ENCODE results near the gene SORL1.

DNA sequence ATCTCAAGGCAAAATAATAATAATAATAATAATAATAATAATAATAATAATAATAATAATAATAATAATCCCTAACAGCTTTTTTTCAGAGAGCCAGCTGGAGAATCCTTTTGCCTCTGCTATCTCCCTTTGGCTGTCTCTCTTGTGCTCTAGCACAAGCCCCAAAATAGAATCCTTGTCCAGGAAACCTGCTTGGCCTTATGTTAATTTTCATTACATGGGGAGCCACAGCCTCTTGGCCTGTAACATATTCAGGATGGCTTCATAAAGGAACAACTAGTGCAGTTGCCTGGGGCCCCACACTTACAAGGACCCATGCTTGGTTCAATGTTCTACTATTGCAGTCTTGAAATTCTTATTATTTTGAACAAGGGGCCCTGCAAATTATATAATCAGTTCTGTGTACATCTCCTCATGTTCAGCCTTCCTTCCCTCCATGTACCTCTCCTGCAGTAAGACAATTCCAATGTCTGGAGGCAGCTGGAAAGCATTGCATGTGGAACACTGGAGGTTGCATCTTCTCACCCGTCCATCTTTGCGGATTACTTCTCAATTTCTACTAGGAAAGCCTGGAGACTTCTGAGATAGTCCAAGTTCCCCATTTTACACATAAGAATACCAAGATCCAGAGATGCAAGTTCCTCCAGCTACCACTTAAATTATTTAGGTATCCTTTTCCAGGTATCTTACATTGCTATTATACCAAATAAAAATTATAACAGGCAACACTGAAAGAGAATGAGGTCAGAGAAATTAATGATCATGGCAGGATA, 37.8 kb upstream of the SORL1 start:
- TF ChIP-seq, protein P1, sequence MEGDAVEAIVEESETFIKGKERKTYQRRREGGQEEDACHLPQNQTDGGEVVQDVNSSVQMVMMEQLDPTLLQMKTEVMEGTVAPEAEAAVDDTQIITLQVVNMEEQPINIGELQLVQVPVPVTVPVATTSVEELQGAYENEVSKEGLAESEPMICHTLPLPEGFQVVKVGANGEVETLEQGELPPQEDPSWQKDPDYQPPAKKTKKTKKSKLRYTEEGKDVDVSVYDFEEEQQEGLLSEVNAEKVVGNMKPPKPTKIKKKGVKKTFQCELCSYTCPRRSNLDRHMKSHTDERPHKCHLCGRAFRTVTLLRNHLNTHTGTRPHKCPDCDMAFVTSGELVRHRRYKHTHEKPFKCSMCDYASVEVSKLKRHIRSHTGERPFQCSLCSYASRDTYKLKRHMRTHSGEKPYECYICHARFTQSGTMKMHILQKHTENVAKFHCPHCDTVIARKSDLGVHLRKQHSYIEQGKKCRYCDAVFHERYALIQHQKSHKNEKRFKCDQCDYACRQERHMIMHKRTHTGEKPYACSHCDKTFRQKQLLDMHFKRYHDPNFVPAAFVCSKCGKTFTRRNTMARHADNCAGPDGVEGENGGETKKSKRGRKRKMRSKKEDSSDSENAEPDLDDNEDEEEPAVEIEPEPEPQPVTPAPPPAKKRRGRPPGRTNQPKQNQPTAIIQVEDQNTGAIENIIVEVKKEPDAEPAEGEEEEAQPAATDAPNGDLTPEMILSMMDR (IDR thresholded peaks at IDR 0.05), result no peak
- no peak for TF ChIP-seq POLR2A (IDR thresholded peaks at IDR 0.05)

Data from testis (tissue), 2 donors.